HG03175 (cell line): ENCODE results near the gene TXLNA.

Source experiments
- ATAC-seq: cut with Tn5 transposase; IDR thresholded peaks from one replicate; pipeline ENCODE4 v1.9.1; 2021; ENCODE audit warnings: mild to moderate bottlenecking, moderate library complexity; ENCODE audit not compliant: unreplicated experiment

Gene TXLNA

GRCh38 chr1:32182060-32182459, 2.6 kb downstream of the TXLNA start:
- no peak for ATAC-seq

- ATAC-seq = no peak
These were observed 5.2 kb downstream of the TXLNA start for GRCh38 chr1:32184650-32185049.

- no peak for ATAC-seq
These were observed 6.6 kb downstream of the TXLNA start for GRCh38 chr1:32186077-32186476.

DNA sequence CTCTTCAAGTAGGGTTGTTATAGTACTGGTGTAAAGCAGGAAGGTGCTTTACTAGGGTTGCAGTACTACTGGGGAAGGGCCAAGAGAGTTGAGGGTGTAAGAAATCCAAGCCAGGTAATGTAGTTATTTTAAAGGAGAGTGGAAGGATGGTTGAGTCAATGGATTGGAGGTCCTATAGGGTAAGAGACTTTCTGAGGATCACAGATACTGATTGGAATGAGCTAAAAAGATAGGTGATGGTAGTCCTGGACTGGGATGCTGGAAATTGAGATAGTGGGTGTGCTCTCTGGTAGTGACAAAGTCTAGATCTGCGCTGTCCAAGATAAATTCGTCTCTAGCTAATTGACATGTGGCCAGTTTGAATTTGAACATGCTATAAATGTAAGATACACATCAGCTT, 7.0 kb downstream of the TXLNA start:
- ATAC-seq = no peak

- no peak for ATAC-seq
These were observed 8.4 kb downstream of the TXLNA start for GRCh38 chr1:32187850-32188249.

GRCh38 chr1:32192220-32192948, 12.9 kb downstream of the TXLNA start:
- no peak for ATAC-seq

GRCh38 chr1:32194984-32195383, 15.5 kb downstream of the TXLNA start:
- no peak for ATAC-seq

GRCh38 chr1:32195531-32195930, 16.1 kb downstream of the TXLNA start:
- ATAC-seq = no peak

- no peak for ATAC-seq
These were observed 16.7 kb downstream of the TXLNA start for GRCh38 chr1:32195972-32196823.

- ATAC-seq = no peak
These were observed 17.6 kb downstream of the TXLNA start for GRCh38 chr1:32197074-32197473.

DNA sequence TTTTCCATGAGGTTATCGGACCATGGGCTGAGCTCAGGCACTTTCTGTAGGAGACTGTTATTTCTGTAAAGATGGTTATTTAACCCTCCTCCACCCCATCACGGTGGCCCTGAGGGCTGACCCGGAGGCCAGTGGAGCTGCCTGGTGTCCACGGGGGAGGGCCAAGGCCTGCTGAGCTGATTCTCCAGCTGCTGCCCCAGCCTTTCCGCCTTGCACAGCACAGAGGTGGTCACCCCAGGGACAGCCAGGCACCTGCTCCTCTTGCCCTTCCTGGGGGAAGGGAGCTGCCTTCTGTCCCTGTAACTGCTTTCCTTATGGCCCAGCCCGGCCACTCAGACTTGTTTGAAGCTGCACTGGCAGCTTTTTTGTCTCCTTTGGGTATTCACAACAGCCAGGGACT, 18.4 kb downstream of the TXLNA start:
- no peak for ATAC-seq

DNA sequence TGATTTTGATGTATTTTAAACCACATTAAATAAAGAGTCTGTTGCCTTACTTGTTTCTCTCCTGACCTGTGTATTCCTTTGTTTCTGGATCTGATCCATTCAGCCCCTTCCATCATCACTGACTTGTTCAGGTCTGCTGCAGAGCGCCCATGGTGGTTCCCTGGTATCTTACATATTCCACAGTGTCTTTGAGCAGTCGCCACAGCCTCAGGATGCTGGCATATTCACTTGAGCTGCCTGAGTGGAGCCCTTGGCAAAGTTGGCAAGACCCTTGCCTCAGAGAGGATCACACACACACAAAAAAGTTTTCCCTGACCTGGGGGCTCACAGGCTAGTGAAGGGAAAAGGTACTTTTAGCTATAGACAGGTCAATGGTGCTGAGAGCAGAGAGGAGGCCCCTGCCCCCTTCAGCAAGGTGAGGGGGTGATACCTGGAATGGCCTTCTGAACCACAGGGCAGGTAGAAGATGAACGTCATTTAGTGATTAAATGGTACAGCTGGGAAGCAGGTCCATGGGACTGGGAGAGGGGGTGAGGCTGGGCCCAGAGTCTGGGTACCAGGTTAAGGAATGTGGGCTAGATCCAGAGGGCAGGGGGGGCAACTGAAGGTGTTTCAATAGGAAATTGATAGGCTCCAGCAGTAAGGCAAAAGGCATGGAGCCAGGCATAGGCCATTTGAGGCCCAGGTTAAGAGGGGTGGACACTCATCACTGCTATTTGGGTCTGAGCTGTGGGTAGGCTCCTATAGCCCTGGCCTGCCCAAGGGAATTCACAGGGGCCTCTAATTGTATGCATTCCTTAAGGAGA, 19.0 kb downstream of the TXLNA start:
- ATAC-seq = no peak

DNA sequence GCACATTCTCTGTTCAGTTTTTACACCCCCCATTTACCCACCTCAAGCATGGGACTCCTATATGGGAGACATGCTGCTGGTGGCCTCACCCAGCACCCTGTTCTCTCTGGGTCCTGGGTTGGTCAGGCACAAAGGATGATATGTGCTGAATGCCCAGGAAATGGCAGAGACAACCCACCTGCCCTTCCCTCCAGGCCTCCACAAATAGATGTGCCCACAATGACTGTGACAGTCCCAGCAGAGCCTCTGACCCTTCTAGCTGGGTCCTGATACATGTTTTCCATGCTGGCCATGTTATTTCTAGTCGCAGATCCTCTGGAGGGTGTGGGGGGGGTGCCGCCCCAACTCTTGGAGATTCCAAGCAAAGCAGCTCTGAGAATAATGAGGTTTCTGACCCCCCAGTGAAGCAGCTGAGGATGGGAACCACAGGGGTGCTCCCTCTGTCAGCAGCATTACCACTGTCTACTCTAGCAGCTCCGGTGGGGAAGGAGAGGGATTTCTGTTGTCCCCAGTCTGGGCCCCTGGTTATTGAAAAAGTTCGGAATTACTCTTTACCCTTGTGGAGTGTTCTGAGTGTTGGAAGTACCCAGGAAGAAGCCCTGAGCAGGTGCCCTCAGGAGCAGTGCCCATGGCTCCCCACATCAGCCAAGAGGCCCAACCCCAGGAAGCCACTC, 19.7 kb downstream of the TXLNA start:
- no peak for ATAC-seq

DNA sequence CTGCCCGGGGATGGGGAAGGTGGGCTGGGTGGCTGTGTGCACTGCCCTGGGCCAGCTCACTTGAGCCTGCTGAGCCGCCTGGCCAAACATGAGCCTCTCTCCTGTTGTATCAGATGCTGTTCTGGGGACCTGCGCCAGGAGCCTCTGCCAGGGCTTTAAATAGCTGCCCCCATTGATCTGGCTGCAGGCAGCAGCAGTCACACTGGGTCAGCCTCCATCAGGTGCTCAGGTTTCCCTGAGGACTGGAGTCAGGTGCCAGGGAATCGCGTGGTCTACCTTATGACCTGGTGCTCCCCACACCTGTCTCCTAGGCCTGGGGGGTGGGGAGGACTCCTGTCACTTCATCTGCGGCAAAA, 20.2 kb downstream of the TXLNA start:
- no peak for ATAC-seq

GRCh38 chr1:32200226-32201010, 20.9 kb downstream of the TXLNA start, which contains the start of gene CCDC28B:
Gene CCDC28B (plus strand): TSS chr1:32200595. CDS start chr1:32201936, 1,341 bp downstream.
- ATAC-seq = no peak

GRCh38 chr1:32201011-32201855, 21.8 kb downstream of the TXLNA start:
- peak; percentile 34 for ATAC-seq

- no peak for ATAC-seq
These were observed 25.5 kb downstream of the TXLNA start for GRCh38 chr1:32204943-32205361.

DNA sequence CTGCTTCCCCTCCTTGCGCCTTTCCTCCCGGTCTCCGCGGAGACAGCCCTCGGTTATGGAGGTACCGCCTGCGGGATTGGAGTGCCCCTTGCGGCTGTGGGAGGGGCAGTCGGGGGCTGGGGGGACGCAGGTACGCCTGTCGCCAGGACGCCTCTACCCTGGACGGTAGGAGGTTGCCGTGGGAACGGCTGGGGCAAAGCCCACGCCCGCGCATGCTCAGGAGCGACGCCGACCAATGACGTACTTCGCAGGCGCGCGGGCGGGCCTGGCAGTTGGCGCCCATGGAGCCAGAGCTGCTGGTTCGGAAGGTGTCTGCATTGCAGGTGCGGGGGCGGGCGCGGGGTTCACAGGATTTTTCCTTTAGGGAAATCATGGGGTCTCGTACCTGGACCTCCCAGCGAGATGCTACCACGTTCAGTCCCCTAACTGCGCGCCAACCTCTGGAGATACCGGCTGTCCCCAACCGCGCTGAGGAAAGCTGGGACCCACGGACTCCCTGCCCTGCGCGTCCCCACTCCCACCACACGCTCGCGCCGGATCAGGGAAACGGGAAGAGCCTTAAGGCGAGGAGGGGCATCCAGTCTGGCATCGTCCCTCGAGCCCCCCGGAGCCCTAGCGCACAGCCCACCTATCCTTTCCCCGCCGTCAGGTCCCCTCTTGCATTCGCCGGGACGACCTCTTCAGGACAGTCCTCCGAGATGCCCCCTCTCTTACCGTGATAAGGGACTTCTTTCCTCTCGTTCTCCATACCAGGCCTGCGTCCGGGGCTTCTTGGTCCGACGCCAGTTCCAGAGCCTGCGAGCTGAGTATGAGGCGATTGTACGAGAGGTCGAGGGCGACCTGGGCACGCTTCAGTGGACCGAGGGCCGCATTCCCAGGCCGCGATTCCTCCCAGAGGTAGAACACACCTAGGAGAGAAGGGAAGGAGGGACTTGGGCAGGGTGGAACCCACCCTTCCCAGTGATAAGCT, 26.2 kb downstream of the TXLNA start, which contains the start of gene IQCC:
IQCC (plus strand) TSS at position 271 of the 970 bp plus-strand sequence; CDS start at position 282, 11 bp downstream.
- ATAC-seq = peak; percentile 50
